GM19438 (cell line): ENCODE measurements around the gene TMPRSS2.
A peak's percentile ranks its signal among the peaks of the same experiment; 100 is the strongest.

Experiments used
- ATAC-seq: cut with Tn5 transposase; IDR thresholded peaks from one replicate; pipeline ENCODE4 v1.9.1; 2021; ENCODE audit warnings: low read depth; ENCODE audit not compliant: unreplicated experiment

TMPRSS2 gene

DNA sequence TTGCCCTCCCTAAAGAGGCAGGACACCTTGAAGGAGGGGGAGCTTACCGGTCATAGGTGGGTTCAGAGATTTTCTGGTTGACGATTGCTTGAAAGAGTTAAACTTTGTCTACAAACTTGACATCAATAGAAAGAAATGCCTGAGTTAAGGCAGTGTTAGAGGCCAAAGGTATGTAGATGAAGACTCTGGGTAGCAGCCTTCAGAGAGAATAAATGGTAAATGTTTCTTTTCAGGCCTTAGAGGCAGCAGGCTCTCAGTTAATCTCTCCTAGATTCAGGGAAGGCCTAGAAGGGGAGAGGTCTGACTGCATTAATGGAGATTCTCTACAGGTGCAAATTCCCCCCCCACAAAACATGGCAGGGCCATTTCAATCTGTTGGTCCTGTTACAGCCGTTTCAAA is 54.2 kb downstream of the TMPRSS2 start:
- ATAC-seq = no peak

DNA sequence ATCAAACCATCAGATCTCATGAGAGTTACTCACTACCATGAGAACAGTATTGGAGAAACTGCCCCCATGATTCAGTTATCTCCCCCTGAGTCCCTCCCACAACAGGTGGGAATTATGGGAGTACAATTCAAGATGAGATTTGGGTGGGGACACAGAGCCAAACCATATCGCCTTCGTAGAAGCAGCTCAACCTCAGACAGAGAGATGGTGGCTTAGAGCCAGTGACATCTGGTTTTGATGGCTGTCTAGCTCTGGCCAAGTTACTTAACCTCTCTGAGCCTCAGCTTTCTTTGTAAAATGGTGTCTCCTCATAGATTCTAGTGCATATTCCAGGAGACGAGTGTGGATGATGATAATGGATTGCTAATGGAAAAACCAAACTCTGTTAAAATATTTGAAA is 54.8 kb downstream of the TMPRSS2 start:
- ATAC-seq = no peak

DNA sequence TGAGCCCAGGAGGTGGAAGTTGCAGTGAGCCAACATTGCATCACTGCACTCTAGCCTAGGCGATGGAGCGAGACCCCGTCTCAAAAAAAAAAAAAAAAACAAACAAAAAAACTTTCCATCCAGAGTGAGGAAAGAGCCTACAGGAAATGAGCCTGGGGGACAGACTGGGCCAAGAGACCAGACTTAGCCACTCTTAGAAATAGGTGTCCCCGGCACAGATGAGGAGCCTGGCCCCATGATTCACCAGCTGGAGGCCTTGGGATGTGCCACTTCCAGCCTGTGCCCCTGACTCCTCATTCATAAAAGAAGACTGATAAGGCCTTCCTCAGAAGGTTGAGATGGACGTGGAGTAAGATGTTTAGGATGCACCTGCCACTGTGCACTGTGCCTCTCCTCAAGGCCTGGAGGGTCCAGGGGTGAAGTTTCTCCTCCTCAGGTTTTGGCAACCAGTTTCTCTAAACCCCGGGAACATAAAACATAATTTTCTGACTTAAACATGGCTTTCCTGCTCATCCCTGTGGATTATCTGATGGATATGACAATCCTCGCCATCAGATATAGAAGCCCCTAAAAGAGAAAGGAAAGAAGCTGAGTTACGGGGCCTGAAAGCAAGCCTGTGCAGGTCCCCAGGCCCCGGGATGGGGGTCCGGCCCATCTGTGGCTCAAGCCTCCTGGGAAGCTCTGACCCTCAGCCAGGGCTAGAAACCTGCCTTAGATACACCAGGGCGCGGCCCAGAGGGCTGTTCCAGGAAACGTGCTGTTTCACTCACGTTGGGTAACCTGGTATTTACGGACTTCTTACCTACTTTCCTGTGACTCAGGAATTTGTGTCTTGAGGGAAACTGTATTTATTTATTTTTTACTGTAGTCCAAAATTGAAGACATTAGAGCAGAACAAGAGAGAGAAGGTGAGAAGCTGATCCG is 55.9 kb downstream of the TMPRSS2 start:
- ATAC-seq = no peak

DNA sequence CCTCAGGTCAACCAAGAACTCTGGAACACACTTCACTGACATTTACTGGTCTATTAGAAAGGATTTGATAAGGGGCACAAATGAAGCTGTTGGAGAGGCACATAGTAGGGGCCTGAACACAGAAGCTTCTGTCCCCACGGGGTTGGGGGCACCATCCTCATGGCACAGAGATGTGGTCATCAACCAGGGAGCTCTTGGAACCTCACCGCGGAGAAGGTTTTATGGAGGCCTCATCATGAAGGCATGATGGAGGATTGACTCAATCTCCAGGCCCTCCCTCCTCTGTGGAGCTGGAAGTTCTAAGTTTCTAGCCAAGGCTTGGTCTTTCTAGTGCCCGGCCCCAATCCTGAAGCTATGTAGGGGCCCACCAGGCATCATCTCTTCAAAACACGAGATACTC is 58.3 kb downstream of the TMPRSS2 start:
- no peak for ATAC-seq

DNA sequence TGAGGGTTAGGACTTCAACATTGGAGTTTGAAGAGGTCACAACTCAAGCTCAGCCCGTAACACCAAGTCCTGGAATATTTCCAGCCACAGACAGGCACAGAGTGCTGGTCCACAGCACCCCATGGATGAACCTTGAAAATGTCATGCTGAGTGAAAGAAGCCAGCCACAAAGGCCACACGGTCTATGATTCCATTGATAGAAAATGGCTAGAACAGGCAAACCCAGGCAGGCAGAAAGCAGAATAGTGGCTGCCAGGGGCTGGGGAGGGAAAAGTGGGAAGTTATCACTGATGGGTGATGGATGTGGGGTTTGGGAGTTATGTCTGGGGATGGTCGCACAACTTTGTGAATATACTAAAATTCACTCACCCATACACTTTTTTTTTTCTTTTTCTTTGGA is 60.6 kb downstream of the TMPRSS2 start:
- ATAC-seq = no peak

DNA sequence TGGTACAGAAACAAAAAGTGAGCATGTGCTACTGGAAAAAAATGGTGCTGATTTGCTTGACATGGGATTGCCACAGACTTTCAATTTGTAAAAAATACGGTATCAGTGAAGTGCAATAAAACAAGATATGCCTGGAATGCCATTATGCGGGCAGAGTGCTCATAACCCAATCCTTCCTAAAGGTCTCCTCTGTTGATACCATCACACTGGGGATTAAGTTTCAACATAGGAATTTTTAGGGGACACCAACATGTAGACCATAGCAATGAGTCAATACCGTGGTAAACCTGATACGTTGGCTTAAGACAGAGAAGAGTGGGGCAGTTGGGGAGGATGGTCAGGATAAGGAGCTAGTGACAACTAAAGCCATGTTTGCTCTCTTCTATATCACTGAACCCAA is 61.4 kb downstream of the TMPRSS2 start:
- no peak for ATAC-seq

DNA sequence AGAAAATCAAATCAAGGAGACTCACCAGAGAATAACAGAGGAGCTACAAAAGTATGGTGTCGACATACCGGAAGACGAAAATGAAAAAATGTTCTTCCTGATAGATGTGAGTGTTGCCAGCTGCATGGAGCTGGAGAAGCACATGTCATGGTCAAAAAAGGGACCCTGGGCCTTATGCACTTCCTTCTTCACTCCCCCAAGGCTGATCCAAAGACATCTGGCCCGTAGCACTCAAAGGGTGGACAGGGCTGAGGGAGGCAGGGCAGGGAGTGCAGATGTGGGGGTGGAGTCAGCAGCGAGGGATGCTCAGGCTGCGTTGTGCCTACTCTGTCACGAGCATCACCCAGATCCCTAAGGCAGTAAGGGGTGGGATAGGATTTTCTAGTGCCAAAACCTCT is 62.5 kb downstream of the TMPRSS2 start:
- ATAC-seq = no peak

DNA sequence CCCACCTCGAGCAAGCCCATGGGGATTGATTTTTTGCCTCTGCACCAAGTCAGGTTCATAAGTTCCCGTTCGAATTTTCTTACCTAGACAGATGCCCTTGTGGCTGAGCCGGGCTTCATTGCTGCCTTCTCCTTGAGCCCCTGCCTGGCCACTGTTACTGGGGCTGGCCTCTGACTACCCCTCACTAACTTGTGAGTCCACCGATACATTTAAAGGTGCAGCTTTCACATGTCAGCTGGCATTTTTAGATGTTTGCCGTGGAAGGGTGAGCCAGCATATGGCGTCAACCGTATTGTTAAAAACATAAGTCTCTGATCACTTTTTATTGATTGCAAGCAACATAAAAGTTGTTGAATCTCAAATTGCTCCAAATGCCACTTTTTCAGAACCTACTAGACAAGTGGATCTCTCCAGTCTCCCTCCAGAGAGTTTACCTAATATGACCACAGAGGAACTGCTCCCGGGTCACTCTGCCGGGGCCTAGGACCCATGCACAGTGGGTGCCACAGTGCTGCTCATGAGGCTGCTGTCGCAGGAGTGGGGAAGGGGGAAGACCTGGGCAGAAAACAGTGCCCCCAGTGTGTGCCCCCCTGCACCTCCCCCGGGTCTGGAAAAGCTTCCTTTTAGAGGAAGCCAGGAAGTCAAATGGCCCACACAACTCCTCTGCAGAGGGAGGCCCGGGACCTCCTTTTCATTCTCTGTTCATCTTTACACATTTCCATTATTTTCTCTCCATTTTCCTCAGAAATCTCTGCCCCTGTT is 63.1 kb downstream of the TMPRSS2 start:
- ATAC-seq = no peak

DNA sequence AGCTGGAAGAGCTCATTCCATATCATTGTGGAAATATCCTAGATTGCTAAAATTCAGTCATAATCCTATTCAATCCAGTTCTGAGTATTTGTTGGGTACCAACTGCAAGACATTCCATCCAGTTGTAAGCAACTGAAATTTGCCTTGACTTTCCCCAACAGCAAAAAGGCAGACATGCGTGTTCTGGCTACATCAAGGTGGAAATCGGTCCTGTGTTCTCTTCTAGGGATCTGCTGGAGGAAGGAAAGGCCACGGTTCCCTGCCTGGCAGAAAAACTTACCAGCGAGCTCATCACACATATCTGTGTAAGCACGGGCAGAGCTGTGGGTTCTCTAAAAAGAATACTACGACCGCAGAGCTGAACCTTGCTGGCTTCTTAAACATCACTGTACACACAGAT is 64.4 kb downstream of the TMPRSS2 start:
- ATAC-seq = no peak

DNA sequence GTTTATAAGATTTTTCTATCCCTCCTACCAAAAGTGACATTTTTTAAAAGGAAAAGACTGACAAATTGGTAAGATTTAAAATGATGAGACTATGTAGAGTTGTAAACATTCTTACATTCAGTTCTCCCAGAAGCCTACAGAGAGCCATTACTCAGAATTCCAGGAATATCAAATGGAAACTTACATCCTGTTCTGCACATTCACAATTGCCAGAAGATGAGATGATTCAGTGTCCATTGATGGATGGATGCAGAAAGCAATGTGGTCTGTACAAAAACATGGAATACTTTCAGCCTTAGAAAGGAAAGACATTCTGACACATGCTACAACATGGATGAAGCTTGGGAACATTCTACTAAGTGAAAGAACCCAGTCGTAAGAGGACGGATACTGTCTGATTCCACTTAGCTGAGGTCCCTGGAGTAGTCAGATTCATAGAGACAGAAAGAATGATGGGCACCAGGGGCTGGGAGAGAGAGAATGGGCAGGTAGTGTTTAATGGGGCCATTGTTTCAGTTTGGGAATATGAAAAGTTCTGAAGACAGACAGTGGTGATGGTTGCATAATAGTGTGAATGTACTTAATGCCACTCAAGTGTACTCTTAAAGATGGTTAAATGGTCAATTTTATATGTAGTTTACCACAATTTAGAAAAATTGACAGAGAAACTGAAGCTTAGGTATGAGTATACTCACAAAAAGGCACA is 65.3 kb downstream of the TMPRSS2 start:
- ATAC-seq = no peak

DNA sequence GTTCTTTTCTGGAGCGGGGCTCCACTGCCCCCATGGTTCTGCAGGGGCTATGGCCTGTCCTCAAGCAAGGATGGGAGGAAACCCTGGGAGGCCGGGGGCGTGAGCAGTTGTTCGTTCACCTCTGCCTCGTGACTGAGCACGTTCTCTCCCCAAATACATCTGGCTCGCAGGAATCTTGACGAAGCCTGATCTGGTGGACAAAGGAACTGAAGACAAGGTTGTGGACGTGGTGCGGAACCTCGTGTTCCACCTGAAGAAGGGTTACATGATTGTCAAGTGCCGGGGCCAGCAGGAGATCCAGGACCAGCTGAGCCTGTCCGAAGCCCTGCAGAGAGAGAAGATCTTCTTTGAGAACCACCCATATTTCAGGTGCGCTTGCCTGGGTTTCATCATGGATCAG is 66.4 kb downstream of the TMPRSS2 start:
- no peak for ATAC-seq

DNA sequence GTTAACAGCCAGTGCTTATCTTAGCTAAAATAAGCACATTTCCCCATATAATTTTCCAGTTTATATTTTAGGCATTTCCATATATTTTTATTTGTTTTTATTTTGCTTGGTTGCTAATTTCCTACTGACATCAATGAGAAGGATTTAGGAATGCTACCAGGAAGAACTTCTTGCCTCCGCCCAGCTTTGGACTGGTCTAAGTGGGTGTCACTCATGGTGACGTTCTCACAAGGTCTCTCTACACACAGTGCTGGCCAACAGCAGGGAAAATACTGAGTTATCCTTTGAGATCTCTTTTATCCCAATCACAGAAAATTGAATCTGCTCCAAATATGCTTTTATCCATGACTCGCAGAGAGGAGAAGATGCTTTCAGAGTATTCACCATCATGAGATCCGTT is 68.7 kb downstream of the TMPRSS2 start:
- no peak for ATAC-seq

DNA sequence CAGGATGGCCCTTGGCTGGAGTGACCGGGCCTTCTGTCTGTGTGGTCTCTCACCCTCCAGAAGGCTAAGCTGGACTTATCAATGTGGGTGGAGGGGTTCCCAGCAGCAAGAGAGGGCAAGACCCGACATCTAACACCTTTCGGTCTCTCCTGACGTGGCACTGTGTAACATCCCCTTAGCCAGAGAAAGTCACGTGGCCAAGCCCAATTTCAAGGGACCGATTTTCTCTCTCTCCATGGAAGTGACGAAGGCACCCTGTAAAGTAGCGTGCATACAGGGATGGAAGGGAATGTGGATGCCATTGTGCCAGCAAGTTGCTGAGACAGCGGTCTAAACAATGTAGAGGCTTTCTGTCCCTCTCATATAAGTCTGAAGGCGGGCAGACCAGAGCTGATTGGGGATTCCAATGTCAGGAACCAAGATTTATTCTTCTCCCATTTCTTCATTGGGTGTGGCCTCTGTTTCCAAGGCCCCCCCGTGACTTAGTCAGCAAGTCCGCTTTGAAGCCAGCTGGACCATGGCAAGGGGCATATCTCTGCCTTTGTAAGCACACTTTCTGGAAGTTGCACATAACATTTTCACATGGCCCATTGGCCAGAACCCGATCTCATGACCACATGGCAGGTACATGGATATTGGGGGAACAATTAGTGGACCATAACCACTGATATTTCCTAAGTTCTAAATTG is 69.4 kb downstream of the TMPRSS2 start:
- ATAC-seq = no peak

DNA sequence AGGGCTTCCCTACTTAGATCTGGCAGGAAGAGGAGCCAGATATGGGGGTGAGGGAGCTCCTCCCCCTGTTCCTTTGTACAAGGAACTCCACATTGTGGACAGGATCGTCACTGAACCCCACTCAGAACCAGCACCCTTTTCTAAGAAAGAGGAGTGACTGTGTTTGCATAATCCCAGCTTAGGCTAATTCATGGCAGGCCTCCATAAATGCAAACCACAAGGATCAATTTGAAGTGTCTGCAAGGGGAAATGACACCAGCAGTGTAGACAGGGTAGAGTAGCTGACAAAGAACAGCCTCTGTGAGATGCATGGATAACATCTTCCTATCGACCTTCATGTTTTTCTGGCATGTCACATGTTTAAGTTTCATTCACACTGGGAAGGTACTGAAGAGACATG is 70.2 kb downstream of the TMPRSS2 start:
- ATAC-seq = no peak

DNA sequence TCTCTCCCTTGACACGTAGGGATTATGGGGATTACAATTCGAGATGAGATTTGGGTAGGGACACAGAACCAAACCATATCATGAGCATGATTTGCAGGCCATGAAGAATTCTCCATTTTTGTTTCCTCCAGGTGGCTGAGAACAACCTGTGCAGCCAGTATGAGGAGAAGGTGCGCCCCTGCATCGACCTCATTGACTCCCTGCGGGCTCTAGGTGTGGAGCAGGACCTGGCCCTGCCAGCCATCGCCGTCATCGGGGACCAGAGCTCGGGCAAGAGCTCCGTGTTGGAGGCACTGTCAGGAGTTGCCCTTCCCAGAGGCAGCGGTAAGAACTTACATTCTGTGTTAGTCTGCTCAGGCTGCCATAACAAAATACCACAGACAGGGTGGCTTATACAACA is 72.3 kb downstream of the TMPRSS2 start:
- ATAC-seq = no peak

DNA sequence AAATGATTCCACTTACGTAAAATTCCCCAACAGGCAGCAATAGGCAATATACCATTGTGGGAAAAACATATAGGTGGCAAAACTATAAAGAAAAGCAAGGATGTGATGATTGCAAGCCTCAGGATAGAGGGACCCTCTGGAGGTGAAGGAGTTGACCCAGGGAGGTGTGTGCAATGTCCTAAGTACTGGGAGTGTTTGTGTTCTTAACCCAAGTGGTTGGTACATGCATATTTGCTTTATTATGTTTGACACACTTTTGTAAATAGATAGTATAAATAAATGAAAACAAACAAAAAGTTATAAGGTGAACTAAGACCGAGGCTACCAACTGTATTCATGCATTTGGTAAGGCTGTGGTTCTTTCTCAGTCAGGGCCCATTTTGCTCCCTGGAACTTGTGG is 74.4 kb downstream of the TMPRSS2 start:
- no peak for ATAC-seq

DNA sequence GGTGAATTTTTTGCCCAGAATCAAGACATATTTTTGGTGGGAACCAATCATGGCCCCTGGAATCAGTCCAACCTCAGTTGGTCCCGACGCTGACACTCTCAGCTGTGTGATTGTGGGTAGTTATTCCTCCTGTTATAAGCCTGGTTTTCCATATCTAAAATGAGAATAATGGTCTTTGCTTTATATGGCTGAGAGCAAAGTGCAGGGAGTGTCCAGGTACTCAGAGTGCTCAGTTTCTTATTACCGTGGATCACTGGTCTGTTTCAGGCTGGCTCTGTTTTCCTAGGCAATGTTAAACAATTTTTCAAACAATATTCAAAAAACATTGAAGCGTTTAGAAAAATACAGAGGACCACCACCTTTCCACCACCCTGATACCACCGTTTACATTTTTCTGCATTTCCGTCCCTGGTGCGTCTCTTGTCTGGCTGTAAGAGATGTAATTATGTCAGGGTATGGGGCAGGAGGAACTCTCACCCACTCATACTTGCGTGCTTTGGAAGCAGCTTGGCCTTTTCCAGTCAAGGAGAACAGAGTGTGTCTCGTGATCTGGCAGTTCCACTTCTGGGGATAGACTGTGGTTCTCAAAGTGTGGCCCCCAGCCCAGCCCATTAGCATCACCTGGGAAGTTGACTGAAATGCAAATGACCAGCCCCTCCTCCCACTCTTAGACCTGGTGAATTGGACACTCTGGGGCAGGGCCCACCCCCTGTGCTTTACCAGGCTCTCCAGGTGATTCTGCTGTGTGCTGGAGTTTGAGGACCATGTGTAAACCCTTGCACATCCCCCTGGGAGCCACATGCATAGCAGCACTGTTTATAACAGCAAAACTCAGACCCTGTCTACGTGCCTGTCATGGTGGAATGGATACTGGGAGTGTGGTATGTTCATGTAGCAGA is 75.1 kb downstream of the TMPRSS2 start:
- ATAC-seq = no peak

DNA sequence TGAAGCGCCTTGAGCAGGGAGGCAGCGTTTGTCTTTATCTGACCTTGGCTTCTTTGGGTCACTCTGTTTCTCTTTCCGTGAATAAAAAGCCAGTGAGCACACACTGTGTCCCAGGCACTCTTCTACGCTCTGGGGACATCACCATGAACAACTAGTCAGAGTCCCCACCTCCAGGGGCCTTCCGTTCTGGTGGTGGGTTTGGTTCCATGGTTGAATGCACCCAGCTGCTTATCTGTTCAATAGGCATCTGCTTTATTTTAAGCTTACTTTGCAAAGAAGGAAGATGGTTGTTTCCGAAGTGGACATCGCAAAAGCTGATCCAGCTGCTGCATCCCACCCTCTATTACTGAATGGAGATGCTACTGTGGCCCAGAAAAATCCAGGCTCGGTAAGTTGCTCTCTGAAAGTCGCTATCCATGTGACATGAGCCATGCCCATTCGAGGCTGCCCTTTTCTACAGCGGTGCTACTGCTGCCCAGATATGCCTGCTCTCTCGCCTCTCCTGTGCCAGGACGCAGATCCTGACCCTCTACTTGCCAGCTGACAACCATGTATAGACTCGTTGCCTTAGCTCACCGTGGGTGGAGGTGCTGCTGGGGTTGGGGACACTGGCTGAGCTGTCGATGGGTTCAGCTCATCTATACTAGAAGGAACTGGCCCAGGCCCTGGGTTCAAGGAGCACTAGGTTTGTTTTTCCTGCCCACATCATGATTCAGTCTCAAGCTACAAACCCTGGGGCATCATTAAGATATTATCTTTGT is 76.0 kb downstream of the TMPRSS2 start:
- ATAC-seq = peak; percentile 70

DNA sequence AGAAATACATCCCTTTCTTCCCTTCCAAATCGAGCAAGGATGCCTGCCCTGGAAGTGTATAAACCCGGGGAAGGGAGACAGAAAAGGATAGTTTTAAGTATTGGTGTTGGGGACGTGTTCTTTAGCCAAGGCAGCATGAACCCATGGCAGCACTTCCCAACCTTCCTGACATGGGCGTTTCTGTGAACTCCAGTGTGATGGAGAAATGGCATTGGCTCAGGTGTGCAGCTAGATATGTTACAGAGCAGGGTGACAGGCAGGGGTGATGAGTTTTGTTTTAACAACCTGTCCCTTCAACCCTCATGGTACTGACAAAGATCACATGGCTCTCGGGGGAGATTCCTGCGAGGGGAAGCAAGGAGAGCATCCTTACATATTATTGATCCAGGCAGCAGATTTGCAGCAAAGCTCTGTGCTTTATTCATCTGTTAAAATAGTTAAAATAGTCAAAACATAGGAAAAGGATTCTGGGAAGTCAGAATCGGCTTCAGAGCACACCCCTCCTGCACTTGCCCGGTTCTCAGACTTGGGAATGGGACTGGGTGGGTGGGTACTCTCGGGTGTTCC is 78.0 kb downstream of the TMPRSS2 start:
- no peak for ATAC-seq
